ENCODE results near the gene HOXB8.

GRCh38 chr17:48594538-48595277, 20.4 kb downstream of the HOXB8 start:
- TF ChIP-seq, protein P1, sequence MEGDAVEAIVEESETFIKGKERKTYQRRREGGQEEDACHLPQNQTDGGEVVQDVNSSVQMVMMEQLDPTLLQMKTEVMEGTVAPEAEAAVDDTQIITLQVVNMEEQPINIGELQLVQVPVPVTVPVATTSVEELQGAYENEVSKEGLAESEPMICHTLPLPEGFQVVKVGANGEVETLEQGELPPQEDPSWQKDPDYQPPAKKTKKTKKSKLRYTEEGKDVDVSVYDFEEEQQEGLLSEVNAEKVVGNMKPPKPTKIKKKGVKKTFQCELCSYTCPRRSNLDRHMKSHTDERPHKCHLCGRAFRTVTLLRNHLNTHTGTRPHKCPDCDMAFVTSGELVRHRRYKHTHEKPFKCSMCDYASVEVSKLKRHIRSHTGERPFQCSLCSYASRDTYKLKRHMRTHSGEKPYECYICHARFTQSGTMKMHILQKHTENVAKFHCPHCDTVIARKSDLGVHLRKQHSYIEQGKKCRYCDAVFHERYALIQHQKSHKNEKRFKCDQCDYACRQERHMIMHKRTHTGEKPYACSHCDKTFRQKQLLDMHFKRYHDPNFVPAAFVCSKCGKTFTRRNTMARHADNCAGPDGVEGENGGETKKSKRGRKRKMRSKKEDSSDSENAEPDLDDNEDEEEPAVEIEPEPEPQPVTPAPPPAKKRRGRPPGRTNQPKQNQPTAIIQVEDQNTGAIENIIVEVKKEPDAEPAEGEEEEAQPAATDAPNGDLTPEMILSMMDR (IDR thresholded peaks at IDR 0.05; ENCODE audit: insufficient read depth, low read depth, low read length): no peak
- TF ChIP-seq EZH2 (IDR thresholded peaks at IDR 0.05; ENCODE audit: insufficient read depth, low read length): peak; percentile 59

All from astrocyte (in vitro differentiated cells and primary cell).